GM18520 (cell line): ENCODE measurements around the gene CBLN1.

ENCODE experiments used
- ATAC-seq: cut with Tn5 transposase; IDR thresholded peaks from one replicate; pipeline ENCODE4 v1.9.1; 2021; ENCODE audit not compliant: unreplicated experiment

The CBLN1 gene

DNA sequence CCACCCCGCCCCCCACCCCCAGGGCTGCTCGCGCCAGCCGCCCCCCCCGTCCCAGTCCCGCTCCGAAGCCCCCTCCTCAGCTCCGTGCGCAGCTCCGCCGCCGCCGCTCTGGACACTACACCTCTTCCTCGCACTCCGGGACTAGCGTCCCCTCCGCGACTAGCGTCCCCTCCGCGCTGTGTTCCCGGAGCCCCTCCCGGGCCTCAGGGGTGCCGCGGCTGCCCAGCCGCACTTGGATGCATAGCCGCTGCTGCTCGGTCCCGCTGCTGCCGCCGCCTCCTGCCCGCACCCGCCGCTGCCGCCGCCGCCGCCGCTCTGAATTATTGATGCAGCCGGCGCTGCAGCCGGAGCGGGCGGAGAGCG lies at the start of gene CBLN1:
TSS of gene CBLN1 (minus strand) at position 359 of the 363 bp plus-strand sequence. CDS start 373 bp downstream, outside the sequence.
- no peak for ATAC-seq

DNA sequence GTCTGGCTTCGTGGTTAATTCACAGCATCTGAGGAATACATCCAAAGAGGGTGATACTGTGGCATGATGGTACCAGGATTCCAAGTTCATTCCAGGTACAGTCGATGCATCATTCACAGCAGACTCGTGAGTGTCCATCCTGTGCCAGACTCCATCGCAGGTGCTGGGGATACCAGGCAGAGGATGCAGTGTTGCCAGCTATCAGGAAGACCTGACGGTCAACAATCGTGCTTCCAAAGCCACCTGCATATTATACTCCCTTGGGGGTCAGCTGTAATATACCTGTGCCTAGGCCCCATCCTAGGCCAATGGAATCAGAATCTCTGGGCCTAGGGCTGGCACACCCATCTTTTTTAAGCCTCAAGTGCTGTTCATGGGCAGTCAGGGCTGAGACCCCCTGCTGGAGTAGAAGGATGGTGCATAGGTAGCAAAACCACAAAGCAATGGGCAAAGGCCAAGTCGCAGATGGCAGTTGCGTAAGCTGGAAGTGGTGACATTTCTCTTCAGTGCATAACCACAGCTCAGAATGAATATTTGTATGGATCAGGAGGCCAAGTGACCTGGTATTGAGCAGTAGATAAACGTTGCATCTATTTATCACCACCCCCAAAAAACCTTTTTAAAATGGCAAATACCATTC lies 49.0 kb upstream of the CBLN1 start:
- ATAC-seq = no peak

DNA sequence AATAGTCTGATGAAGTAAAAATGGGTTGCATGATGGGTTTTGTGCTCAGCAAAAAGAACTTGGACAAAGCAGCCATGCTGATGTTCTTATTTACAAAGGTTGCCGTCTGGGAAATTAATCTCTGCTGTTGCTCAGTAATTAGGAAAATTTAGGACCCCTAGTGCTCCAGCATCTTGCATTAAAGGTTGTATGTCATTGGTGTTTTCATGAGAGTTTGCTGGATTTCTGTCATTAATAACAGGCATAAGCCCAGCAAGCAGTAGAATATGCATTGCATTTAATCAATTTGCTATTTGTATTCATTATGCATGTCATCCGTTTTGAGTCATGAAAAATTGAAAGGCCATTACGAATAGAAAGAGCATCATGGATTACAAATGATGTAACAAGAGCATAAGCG lies 46.7 kb upstream of the CBLN1 start:
- no peak for ATAC-seq

DNA sequence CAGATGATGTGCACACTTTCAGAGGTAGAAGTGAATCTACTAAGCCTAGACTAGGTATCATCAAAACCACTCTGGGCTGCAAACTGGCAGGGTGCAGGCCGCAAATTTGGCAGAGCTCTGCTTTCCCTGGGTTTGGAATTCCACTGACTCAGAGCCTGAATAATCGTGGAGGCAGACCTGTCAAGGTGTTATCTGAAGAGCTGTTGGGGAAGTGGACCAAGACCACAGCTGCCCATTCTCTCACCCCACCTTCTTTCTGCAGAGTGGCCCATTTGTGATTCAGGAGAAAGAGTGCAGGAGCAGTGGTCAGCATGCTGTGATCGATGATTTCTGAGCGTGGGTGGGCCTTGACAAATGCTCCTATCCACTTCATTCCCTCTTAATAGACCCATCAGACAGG lies 45.8 kb upstream of the CBLN1 start:
- no peak for ATAC-seq

GRCh38 chr16:49324703-49325102 lies 43.1 kb upstream of the CBLN1 start:
- ATAC-seq = no peak

GRCh38 chr16:49315602-49316001 lies 34.0 kb upstream of the CBLN1 start:
- ATAC-seq = no peak

GRCh38 chr16:49312389-49312985 lies 30.8 kb upstream of the CBLN1 start:
- ATAC-seq = no peak

DNA sequence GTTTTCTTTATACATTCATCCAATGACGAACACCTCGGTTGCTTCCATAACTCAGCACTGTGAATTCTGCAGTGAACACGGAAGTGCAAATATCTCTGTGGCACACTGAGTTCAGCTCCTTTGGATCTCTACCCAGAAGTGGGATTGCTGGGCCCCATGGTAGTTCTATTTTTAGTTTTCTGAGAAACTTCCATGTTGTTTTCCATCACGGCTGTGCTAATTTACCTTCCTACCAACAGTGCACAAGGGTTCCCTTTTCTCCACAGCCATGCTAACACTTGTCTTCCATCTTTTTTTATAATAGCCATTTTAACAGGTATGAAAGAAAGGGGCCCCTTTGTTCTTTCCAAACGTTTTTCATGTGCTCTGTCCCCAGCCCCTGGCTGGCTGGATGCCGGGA lies 30.2 kb upstream of the CBLN1 start:
- no peak for ATAC-seq

- ATAC-seq = no peak
Measured at GRCh38 chr16:49307176-49307575, 25.5 kb upstream of the CBLN1 start.

DNA sequence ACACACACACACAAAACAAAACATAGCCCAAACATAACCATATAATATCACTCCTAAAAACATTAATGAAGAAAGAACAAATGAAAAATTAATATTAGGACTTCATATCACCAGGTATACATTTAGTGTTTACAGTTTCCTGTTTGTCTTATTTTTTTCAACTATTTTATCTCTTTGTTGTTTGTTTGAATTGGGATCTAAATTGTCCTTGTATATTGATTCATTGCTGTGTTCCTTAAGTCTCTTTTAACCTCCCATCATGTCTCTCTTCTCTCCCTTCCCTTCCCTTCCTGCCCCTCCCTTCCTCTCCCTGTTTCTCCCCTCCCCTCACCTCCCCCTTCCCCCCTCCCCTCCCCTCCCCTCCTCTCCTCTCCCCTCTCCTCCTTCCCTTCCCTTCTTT lies 23.8 kb upstream of the CBLN1 start:
- no peak for ATAC-seq

GRCh38 chr16:49292413-49292812 lies 10.8 kb upstream of the CBLN1 start:
- ATAC-seq = no peak

DNA sequence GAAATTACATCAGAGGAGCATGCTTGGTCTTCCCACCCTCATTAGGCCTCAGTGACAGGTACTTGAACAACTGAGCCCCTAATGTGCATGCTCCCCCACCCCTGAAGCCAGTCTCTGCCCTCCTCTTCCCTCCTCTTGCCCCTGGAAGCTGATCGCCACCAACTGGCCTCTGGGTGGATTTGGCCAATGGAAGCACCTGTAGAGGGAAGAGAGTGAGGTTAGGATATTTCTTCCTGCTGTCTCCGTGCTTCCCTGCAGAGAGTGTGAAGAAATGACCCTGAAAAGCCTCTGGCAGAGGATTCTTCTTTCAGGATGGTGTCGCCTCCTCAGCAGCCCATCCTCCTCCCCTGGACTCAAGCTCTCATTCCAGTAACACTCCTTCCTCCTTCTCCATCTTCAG lies 5.9 kb upstream of the CBLN1 start:
- ATAC-seq = no peak

GRCh38 chr16:49284962-49285361 lies 3.3 kb upstream of the CBLN1 start:
- ATAC-seq = no peak

DNA sequence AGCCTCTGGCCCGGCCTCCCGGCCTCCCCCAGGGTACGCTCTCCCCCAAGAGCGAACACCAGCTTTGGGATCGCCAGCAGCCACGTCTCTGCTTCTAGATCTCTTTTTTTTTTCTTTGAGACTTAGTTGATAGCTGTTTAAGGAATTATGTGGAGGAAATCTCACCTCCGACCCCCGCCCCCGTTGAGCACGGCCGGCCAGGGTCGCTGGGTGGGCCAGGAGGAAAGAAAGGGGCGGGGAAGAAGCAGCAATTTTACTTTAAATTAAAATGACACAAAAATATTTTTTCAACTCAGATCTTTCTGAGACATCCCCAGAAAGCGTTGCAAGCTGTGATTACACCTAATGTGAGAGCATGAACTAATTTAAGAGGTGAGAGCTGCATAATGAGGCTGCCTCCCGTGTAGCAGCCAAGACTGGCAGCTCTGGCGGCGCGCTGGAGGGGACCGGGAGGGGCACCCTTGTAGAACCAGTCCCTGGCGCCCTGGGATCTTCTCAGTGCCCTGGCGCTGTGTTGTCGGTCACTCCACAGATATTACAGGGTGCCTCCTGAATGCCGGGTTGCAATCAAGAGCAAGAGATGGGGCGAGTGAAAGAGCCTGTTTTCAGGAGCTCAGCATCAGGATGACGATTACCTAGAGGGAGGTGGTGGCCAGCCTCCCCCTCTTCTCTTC lies 1.9 kb upstream of the CBLN1 start:
- no peak for ATAC-seq

DNA sequence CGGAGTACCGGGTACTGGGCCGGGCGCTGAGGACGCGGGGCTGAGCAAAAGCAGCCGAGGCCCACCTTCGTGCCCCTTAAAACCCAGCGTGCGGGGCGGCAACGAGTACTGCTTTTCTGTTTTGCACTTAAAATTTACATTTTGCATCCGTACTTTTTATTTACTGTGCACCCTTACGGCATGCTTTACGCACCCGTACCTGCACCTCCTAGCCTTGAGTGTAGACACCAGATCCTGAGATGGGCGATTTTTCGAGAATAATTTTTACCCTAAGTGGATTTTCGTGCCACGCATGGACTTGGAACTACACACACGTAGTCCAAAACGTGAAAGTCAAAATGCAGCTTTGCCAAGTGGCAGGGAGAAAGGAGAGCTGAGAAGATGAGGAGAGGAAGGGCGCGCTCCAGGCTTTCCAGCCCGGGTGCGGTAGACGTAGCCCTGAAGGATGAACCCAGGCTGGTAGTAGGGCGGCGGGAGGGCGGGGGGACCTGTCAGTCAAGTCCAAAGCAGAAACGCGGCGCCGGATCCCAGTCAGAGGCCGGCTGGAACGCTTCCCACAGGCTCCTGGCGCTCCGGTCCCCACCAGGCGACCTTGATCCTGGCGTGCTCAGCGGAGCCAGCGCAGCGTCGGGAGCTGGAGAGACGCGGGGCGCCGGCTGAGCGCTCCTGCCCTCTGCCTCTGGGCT lies 1.2 kb upstream of the CBLN1 start:
- no peak for ATAC-seq

DNA sequence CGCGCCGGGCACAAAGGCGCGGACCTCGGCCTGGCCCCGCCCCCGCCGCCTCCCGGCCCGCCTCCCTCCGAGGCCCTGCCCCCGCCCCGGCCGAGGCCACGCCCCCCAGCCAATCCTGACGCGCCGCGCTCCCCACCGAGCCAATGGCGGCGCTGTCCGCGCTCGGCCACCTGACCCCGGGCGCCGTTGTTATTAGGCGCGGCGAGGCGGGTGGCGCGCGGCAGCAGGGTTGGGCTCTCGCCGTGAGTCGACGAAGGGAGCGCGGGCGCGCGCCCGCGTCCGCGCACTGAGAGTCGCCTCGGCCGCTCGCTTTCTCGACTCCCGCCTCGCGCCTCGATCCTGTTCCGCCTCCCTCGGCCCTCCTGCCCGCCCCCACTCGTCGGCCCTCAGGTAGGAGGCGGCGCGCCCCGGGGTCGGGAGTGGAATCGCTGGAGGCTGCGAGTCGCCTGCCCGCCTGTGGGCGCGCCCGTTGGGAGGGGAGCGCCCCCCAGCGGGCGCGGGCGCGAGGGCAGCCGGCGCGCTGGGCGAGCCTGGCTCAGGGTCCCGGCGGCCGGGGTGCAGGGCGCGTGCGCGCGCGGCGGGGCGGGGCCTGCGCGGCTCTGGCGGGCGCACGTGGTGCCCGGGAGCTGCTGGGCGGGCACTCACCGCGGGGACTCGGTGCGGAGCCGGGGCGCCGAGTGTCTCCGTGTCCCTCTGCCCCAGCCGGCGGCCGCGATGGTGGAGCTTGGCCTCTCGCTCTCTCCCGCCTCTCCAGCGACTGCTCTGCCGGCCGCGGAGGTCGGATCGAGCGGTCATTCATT lies 405 bp upstream of the CBLN1 start:
- no peak for ATAC-seq

GRCh38 chr16:49280841-49281371 lies 732 bp downstream of the CBLN1 start:
- no peak for ATAC-seq

- no peak for ATAC-seq
Measured at GRCh38 chr16:49280105-49280741, 1.4 kb downstream of the CBLN1 start.

GRCh38 chr16:49278944-49279725 lies 2.5 kb downstream of the CBLN1 start:
- ATAC-seq = no peak

DNA sequence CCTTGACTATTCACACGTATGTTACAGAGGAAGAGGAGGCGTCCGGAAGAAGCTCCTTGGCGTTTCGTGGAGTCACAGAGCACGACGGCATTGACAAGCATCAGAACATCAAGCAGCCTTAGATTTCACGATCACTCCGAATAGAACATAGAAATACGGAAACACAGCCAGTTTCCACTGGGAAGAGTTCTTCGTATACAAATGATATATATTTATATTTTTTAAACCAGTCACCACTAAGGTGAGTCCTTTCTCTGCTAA lies 3.1 kb downstream of the CBLN1 start:
- ATAC-seq = no peak
